A549 (cell line): Measurements from ENCODE around the gene SCTR.

Source experiments
- CEBPB ChIP-seq, 2 experiments: fragments of >200 bp in 1 of 2; sonication (Bioruptor Twin) in 1 of 2; formaldehyde crosslinking in 1 of 2; IDR thresholded peaks; 2 replicates each; pipeline ENCODE4 v1.6.1; 2012 to 2016
- EP300 ChIP-seq, 2 experiments: fragments of >200 bp; sonication (Bioruptor Twin); formaldehyde crosslinking; IDR thresholded peaks; 2 replicates in 1 of 2; 3 replicates in 1 of 2; pipeline ENCODE4 v1.6.1; 2016 to 2017
- MAZ ChIP-seq: fragments of 150-350 bp; IDR thresholded peaks from 2 replicates; pipeline ENCODE4 v1.6.1; 2014; ENCODE audit warnings: antibody characterized with exemption, low read depth, low read length, borderline replicate concordance
- NR3C1 ChIP-seq: fragments of >200 bp; sonication (Bioruptor Twin); formaldehyde crosslinking; IDR thresholded peaks from 3 replicates; pipeline ENCODE4 v1.6.1; 2017
- POLR2A ChIP-seq: IDR thresholded peaks from 2 replicates; pipeline ENCODE4 v1.6.1; 2012; ENCODE audit warnings: mild to moderate bottlenecking, low read length
- RAD21 ChIP-seq, 2 experiments: fragments of >200 bp in 1 of 2; sonication (Bioruptor Twin) in 1 of 2; formaldehyde crosslinking in 1 of 2; IDR thresholded peaks in 1 of 2; conservative IDR thresholded peaks in 1 of 2; 2 replicates in 1 of 2; 3 replicates in 1 of 2; pipeline ENCODE4 v1.6.1; 2012 to 2018; ENCODE audit warnings: inconsistent platforms in 1 of 2
- RFX5 ChIP-seq: fragments of 450-650 bp; IDR thresholded peaks from 2 replicates; pipeline ENCODE4 v1.7.1; 2014; ENCODE audit warnings: antibody characterized with exemption, mild to moderate bottlenecking, moderate library complexity
- SMC3 ChIP-seq: fragments of >200 bp; sonication (Bioruptor Twin); formaldehyde crosslinking; IDR thresholded peaks from 3 replicates; pipeline ENCODE4 v1.6.1; 2018; ENCODE audit warnings: inconsistent platforms
- TF ChIP-seq, protein P1 (sequence below): fragments of >200 bp; sonication (Bioruptor Twin); formaldehyde crosslinking; IDR thresholded peaks from 3 replicates; pipeline ENCODE4 v1.5.1; 2016
- TF ChIP-seq, protein P2 (sequence below): fragments of 200-600 bp; sonication (generic); IDR thresholded peaks from 2 replicates; pipeline ENCODE4 v1.6.1; 2016; ENCODE audit warnings: antibody characterized with exemption, mild to moderate bottlenecking, moderate library complexity
- TF ChIP-seq, protein P3 (sequence below): IDR thresholded peaks from 2 replicates; pipeline ENCODE4 v1.6.1; 2012

DNA sequence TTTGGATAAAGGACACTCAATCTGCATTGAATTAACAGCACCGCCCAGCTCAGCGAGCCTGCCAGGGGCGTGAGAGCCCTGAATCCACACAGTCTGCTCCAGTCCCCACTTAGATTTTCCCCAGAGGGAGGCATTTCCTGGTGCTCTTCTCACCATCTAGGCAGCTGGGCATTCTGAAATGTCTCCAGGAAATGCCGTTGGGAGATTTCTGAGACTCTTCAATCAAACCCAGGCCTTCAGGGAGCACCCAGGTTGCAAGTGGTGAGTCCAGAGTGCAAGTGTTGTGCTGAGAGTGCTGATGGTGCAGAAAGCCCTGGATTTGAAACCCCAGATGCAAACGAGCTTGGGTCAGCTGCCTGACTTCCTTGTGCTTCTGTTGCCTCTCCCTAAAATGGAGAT is 116.1 kb downstream of the SCTR start:
- no peak for TF ChIP-seq RFX5
- no peak for TF ChIP-seq POLR2A
- TF ChIP-seq, protein P1, sequence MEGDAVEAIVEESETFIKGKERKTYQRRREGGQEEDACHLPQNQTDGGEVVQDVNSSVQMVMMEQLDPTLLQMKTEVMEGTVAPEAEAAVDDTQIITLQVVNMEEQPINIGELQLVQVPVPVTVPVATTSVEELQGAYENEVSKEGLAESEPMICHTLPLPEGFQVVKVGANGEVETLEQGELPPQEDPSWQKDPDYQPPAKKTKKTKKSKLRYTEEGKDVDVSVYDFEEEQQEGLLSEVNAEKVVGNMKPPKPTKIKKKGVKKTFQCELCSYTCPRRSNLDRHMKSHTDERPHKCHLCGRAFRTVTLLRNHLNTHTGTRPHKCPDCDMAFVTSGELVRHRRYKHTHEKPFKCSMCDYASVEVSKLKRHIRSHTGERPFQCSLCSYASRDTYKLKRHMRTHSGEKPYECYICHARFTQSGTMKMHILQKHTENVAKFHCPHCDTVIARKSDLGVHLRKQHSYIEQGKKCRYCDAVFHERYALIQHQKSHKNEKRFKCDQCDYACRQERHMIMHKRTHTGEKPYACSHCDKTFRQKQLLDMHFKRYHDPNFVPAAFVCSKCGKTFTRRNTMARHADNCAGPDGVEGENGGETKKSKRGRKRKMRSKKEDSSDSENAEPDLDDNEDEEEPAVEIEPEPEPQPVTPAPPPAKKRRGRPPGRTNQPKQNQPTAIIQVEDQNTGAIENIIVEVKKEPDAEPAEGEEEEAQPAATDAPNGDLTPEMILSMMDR = no peak
- TF ChIP-seq CEBPB (IDR thresholded peaks at IDR 0.05) = no peak
- TF ChIP-seq, protein P2, sequence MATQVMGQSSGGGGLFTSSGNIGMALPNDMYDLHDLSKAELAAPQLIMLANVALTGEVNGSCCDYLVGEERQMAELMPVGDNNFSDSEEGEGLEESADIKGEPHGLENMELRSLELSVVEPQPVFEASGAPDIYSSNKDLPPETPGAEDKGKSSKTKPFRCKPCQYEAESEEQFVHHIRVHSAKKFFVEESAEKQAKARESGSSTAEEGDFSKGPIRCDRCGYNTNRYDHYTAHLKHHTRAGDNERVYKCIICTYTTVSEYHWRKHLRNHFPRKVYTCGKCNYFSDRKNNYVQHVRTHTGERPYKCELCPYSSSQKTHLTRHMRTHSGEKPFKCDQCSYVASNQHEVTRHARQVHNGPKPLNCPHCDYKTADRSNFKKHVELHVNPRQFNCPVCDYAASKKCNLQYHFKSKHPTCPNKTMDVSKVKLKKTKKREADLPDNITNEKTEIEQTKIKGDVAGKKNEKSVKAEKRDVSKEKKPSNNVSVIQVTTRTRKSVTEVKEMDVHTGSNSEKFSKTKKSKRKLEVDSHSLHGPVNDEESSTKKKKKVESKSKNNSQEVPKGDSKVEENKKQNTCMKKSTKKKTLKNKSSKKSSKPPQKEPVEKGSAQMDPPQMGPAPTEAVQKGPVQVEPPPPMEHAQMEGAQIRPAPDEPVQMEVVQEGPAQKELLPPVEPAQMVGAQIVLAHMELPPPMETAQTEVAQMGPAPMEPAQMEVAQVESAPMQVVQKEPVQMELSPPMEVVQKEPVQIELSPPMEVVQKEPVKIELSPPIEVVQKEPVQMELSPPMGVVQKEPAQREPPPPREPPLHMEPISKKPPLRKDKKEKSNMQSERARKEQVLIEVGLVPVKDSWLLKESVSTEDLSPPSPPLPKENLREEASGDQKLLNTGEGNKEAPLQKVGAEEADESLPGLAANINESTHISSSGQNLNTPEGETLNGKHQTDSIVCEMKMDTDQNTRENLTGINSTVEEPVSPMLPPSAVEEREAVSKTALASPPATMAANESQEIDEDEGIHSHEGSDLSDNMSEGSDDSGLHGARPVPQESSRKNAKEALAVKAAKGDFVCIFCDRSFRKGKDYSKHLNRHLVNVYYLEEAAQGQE = no peak
- TF ChIP-seq SMC3 = no peak
- TF ChIP-seq EP300 (IDR thresholded peaks at IDR 0.05) = no peak
- TF ChIP-seq RAD21 (conservative IDR thresholded peaks at IDR 0.05 in 1 of 2, IDR thresholded peaks at IDR 0.05 in 1 of 2) = no peak
- no peak for TF ChIP-seq MAZ
- no peak for TF ChIP-seq NR3C1
- TF ChIP-seq, protein P3, sequence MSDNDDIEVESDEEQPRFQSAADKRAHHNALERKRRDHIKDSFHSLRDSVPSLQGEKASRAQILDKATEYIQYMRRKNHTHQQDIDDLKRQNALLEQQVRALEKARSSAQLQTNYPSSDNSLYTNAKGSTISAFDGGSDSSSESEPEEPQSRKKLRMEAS = no peak
